GM21381 (cell line): Measurements from ENCODE around the gene ADGRA1.
"Not testable (repeated sequence)": the region's sequence is repeated elsewhere in the genome, so short reads cannot be mapped to it uniquely, and the experiment has no call there.

Experiments used
- ATAC-seq: cut with Tn5 transposase; IDR thresholded peaks from one replicate; pipeline ENCODE4 v1.9.1; 2021; ENCODE audit warnings: mild to moderate bottlenecking, moderate library complexity; ENCODE audit not compliant: unreplicated experiment

The ADGRA1 gene

GRCh38 chr10:133126431-133127290, 38.9 kb downstream of the ADGRA1 start:
- ATAC-seq = no peak

- no peak for ATAC-seq
Measured at GRCh38 chr10:133127291-133128125, 39.8 kb downstream of the ADGRA1 start.

GRCh38 chr10:133128126-133129070, 40.7 kb downstream of the ADGRA1 start:
- ATAC-seq = no peak

GRCh38 chr10:133129071-133129858, 41.5 kb downstream of the ADGRA1 start:
- ATAC-seq = no peak

GRCh38 chr10:133129859-133130495, 42.3 kb downstream of the ADGRA1 start:
- ATAC-seq = no peak

DNA sequence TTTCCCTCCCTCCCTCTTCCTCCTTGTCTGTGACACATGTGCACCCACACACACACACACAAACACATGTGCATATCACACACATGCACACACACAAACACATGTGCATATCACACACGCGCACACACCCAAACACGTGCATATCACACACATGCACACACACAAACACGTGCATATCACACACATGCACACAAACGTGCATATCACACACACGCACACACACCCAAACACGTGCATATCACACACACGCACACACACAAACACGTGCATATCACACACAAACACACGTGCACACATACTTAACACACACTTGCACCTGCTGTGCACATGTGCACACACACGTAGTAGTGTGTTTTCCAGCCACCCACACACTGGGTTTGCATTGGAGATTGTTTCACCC, 42.9 kb downstream of the ADGRA1 start:
- no peak for ATAC-seq

- ATAC-seq = no peak
Measured at GRCh38 chr10:133131053-133131452, 43.3 kb downstream of the ADGRA1 start.

- no peak for ATAC-seq
Measured at GRCh38 chr10:133131734-133132472, 44.2 kb downstream of the ADGRA1 start.

DNA sequence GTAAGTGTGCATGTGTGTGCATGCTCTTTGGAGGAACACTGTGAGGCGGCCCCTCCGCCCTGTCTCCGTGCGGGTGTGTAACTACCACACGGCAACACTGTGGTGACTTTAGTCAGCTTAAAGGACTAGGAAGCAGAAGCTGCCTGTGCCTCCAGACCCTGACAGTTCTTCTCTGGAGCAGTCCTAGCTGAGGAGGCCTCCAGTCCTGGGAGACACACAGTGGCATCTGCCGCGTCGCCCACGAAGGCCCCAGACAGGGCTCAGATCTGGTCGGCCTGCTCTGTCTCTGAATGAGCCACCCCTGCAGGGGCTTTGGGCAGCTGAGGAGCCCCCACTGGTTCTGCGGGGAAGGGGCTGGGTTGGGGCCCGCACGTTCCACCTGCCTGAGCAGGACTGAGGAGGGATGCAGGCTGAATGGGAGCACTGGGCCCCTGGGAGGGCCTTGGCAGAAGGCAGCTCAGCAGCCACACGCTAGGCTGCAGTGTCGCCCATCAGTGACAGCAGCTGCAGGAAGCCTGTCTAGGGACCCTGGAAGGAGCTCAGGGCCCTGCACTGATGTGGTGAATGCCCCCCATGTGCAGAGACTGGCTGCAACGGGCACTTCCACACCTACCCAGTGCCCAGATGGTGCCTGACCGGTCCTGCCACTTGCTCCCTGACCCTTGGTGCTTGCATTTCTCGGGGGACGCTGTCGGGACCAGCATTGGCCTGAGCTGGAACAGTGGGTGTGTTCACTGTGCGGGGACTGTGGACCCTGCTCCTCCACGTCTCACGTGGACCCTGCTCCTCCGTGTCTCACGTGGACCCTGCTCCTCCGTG, 45.0 kb downstream of the ADGRA1 start:
- ATAC-seq = no peak

- no peak for ATAC-seq
Measured at GRCh38 chr10:133133471-133134231, 45.9 kb downstream of the ADGRA1 start.

GRCh38 chr10:133134411-133135115, 46.8 kb downstream of the ADGRA1 start:
- no peak for ATAC-seq

DNA sequence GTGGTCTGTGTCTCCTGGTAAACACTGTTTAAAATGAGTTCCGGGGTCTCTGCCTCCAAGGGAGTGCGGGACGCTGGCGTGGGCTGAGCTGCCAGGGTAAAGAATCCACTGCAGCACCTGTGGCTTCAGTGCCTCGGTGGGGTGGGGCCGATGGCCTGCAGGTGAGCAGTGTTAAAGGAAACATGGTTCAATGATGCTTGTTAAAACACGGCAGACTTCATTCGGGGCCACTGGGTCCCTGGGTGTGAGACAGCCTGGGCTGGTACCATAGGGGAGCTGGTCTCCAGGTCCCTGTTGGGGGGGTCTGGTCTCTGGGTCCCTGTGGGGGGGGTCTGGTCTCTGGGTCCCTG, 47.4 kb downstream of the ADGRA1 start:
- no peak for ATAC-seq

DNA sequence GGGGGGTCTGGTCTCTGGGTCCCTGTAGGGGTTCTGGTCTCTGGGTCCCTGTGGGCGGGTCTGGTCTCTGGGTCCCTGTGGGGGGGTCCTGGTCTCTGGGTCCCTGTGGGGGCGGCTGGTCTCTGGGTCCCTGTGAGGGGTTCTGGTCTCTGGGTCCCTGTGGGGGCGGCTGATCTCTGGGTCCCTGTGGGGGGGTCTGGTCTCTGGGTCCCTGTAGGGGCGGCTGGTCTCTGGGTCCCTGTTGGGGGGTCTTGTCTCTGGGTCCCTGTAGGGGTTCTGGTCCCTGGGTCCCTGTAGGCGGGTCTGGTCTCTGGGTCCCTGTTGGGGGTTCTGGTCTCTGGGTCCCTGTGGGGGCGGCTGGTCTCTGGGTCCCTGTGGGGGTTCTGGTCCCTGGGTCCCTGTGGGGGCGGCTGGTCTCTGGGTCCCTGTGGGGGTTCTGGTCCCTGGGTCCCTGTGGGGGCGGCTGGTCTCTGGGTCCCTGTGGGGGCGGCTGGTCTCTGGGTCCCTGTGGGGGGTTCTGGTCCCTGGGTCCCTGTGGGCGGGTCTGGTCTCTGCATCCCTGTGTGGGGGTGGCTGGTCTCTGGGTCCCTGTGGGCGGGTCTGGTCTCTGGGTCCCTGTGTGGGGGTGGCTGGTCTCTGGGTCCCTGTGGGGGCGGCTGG, 49.9 kb downstream of the ADGRA1 start:
- not testable (repeated sequence) for ATAC-seq

- no peak for ATAC-seq
Measured at GRCh38 chr10:133139551-133140065, 51.9 kb downstream of the ADGRA1 start.

DNA sequence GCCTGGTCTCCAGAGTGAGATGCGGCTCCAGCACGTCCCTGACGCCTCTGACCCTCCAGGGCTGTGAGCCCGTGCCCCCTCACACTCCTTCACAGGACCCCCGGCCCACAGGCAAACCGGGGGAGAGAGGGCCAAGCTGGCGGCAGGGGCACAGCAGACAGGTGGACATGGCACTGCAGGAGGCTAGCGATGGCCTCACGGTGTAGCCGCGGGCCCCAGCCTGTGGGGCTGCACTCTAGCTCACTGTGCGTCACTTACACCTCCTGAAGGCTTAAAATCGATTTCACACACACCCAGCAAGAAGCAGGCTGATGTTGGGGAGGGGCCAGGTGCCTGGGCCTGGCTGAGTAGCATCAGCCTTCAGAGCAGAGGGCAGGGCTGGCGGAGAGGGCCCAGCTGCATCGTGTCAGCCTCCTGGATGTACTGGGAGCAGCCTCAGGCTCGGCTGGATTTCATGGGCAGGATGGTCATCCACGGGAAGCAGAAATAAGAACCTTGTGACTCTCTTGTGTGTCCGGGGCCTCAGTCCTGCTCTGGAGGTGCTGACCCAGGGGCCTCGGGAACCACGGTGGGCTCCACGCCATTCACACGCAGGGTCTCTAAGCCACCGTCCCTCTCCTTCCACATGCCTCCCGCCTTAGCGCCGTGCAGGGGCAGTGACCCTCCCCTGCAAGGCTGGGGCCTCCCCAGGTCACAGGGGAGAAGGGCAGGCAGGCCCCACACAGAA, 52.9 kb downstream of the ADGRA1 start:
- no peak for ATAC-seq
